Neural progenitor cell (in vitro differentiated cells): Measurements from ENCODE around the gene ARHGAP31. TPM values are rescaled to one million over a fixed set of nuclear protein-coding genes. Genes with fewer than 3 reads are reported as not detected.
"Not testable (repeated sequence)": the region's sequence is repeated elsewhere in the genome, so short reads cannot be mapped to it uniquely, and the experiment has no call there.

Source experiments
- DNase-seq: peaks from one replicate; pipeline ENCODE4 v3.0.0-alpha.2; 2016; ENCODE audit warnings: low spot score
- H2AFZ ChIP-seq: fragments of 200-600 bp; sonication (generic); replicated peaks from 2 replicates; pipeline ENCODE4 v1.6.1; 2016; ENCODE audit warnings: antibody characterized with exemption
- H3F3A ChIP-seq: fragments of 200-600 bp; sonication (generic); 2 replicates; pipeline ENCODE4 v1.6.1; 2016; ENCODE audit warnings: antibody characterized with exemption, low read depth
- H3K27ac ChIP-seq: fragments of 200-600 bp; sonication (generic); 2 replicates; pipeline ENCODE4 v1.5.1; 2016; ENCODE audit warnings: mild to moderate bottlenecking
- H3K27me3 ChIP-seq: fragments of 200-600 bp; sonication (generic); 2 replicates; pipeline ENCODE4 v1.6.1; 2016; ENCODE audit warnings: mild to moderate bottlenecking, moderate library complexity
- H3K36me3 ChIP-seq: fragments of 200-600 bp; sonication (generic); 2 replicates; pipeline ENCODE4 v1.5.1; 2016
- H3K4me1 ChIP-seq: fragments of 200-600 bp; sonication (generic); 2 replicates; pipeline ENCODE4 v1.6.1; 2016; ENCODE audit warnings: mixed run types
- H3K4me2 ChIP-seq: fragments of 200-600 bp; sonication (generic); 2 replicates; pipeline ENCODE4 v1.6.1; 2016
- H3K4me3 ChIP-seq: fragments of 200-600 bp; sonication (generic); 2 replicates; pipeline ENCODE4 v1.5.1; 2016
- H3K79me2 ChIP-seq: fragments of 200-600 bp; sonication (generic); 2 replicates; pipeline ENCODE4 v1.6.1; 2016; ENCODE audit warnings: low read depth
- H3K9ac ChIP-seq: fragments of 200-600 bp; sonication (generic); 2 replicates; pipeline ENCODE4 v1.6.1; 2016
- H3K9me3 ChIP-seq: fragments of 200-600 bp; sonication (generic); 2 replicates; pipeline ENCODE4 v1.5.1; 2016; ENCODE audit warnings: low read depth
- H4K20me1 ChIP-seq: fragments of 200-600 bp; sonication (generic); 2 replicates; pipeline ENCODE4 v1.6.1; 2016; ENCODE audit warnings: low read depth
- H3K27ac Mint-ChIP-seq: 3 replicates; pipeline ENCODE4 v1.8.0; 2021; ENCODE audit warnings: mixed read lengths
- H3K27me3 Mint-ChIP-seq: 2 replicates; pipeline ENCODE4 v1.8.0; 2022; ENCODE audit warnings: low read depth, mild to moderate bottlenecking, inconsistent platforms, moderate library complexity, mixed read lengths; ENCODE audit not compliant: insufficient read depth
- H3K36me3 Mint-ChIP-seq: 3 replicates; pipeline ENCODE4 v1.8.0; 2021; ENCODE audit warnings: mixed read lengths
- H3K4me1 Mint-ChIP-seq: 3 replicates; pipeline ENCODE4 v1.8.0; 2021; ENCODE audit warnings: mixed read lengths
- H3K4me3 Mint-ChIP-seq: 3 replicates; pipeline ENCODE4 v1.8.0; 2021; ENCODE audit warnings: mild to moderate bottlenecking, moderate library complexity, mixed read lengths
- H3K9me3 Mint-ChIP-seq: 3 replicates; pipeline ENCODE4 v1.8.0; 2020; ENCODE audit warnings: mixed read lengths
- EZH2 ChIP-seq: fragments of 200-600 bp; sonication (generic); IDR thresholded peaks from 2 replicates; pipeline ENCODE4 v1.6.1; 2017; ENCODE audit warnings: antibody characterized with exemption, mild to moderate bottlenecking, moderate library complexity
- EZH2phosphoT487 ChIP-seq: fragments of 200-600 bp; sonication (generic); IDR thresholded peaks from 2 replicates; pipeline ENCODE4 v1.6.1; 2017; ENCODE audit warnings: antibody characterized with exemption
- total RNA-seq: library from RNA; depleted of rRNA; stranded (reverse); fragments of >200 nt; gene quantifications from 2 replicates; pipeline ENCODE4 v1.2.3, GENCODE V29; 2015; ENCODE audit warnings: low replicate concordance
- TF ChIP-seq, protein P1 (sequence below): fragments of 200-600 bp; sonication (generic); IDR thresholded peaks from 2 replicates; pipeline ENCODE4 v1.5.1; 2017; ENCODE audit warnings: antibody characterized with exemption, mild to moderate bottlenecking

ARHGAP31 gene
- total RNA-seq, 1 donor from 2014 or later = 0.13 TPM

DNA sequence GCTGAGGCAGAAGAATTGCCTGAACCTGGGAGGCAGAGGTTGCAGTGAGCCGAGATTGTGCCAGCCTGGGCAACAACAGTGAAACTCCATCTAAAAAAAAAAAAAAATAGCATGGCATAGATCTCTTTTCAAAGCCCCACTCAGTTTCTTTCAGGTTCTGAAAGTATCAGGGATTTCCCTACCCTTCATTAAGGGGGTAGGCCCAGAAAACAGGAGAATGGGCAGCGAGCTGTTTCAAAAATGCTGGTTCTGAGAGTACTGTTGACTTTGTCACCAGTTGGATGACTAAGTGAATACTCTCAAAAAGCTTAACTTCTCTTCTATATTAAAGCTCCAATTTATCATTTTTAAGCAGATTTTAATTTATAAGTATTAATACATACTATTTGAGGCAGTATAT is 72.8 kb downstream of the ARHGAP31 start:
- TF ChIP-seq, protein P1, sequence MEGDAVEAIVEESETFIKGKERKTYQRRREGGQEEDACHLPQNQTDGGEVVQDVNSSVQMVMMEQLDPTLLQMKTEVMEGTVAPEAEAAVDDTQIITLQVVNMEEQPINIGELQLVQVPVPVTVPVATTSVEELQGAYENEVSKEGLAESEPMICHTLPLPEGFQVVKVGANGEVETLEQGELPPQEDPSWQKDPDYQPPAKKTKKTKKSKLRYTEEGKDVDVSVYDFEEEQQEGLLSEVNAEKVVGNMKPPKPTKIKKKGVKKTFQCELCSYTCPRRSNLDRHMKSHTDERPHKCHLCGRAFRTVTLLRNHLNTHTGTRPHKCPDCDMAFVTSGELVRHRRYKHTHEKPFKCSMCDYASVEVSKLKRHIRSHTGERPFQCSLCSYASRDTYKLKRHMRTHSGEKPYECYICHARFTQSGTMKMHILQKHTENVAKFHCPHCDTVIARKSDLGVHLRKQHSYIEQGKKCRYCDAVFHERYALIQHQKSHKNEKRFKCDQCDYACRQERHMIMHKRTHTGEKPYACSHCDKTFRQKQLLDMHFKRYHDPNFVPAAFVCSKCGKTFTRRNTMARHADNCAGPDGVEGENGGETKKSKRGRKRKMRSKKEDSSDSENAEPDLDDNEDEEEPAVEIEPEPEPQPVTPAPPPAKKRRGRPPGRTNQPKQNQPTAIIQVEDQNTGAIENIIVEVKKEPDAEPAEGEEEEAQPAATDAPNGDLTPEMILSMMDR = no peak
- DNase-seq = no peak
- H3K4me1 Mint-ChIP-seq = peaks cover 6% of the 10 kb centered on the region
- Histone ChIP-seq H2AFZ (no peak overlapping the region), H3K36me3 (no peaks in the 10 kb centered on the region), H3K4me3 (no peak overlapping the region), H3K9me3 (no peaks in the 10 kb centered on the region), H3F3A (no peaks in the 10 kb centered on the region), H3K4me1 (peaks cover 8% of the 10 kb centered on the region), H3K79me2 (no peaks in the 10 kb centered on the region), H3K9ac (no peak overlapping the region), H3K27ac (no peak overlapping the region), H4K20me1 (no peaks in the 10 kb centered on the region), H3K4me2 (no peak overlapping the region), H3K27me3 (no peaks in the 10 kb centered on the region)
- no peaks in the 10 kb centered on the region for H3K36me3 Mint-ChIP-seq
- no peak overlapping the region for H3K4me3 Mint-ChIP-seq
- H3K27ac Mint-ChIP-seq = no peak overlapping the region
- H3K9me3 Mint-ChIP-seq = no peaks in the 10 kb centered on the region
- no peaks in the 10 kb centered on the region for H3K27me3 Mint-ChIP-seq

DNA sequence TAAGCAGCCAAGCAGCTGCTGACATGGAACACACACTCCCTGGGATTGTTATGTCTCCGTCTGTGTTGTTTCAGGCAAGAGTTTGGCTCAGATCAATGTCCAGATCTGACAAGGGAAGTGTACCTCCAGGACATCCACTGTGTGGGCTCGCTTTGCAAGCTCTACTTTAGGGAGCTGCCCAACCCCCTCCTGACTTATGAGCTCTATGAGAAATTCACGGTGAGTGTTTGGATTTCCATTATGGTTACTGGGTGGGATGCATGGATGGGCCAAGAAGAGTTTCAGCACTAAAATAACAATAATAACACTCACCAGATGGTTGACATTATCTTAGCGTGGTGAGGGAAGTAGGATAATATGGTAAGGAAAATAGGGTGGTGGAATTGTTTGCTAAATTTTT is 74.1 kb downstream of the ARHGAP31 start:
- H3K4me3 ChIP-seq = no peak overlapping the region
- H3F3A ChIP-seq = no peaks in the 10 kb centered on the region
- no peak overlapping the region for H3K27ac Mint-ChIP-seq
- no peaks in the 10 kb centered on the region for H3K79me2 ChIP-seq
- H3K27me3 Mint-ChIP-seq = no peaks in the 10 kb centered on the region
- peak overlapping the region; percentile 8 for H2AFZ ChIP-seq
- peaks cover 8% of the 10 kb centered on the region for H3K4me1 ChIP-seq
- H3K27ac ChIP-seq = no peak overlapping the region
- H3K27me3 ChIP-seq = no peaks in the 10 kb centered on the region
- peaks cover 6% of the 10 kb centered on the region for H3K4me1 Mint-ChIP-seq
- no peaks in the 10 kb centered on the region for H3K9me3 Mint-ChIP-seq
- H3K4me2 ChIP-seq = no peak overlapping the region
- H3K4me3 Mint-ChIP-seq = no peak overlapping the region
- DNase-seq = no peak
- H4K20me1 ChIP-seq = no peaks in the 10 kb centered on the region
- no peaks in the 10 kb centered on the region for H3K9me3 ChIP-seq
- H3K9ac ChIP-seq = no peak overlapping the region
- TF ChIP-seq EZH2phosphoT487 (no peak), EZH2 (no peak)
- TF ChIP-seq, protein P1 = no peak
- H3K36me3 ChIP-seq = no peaks in the 10 kb centered on the region
- no peaks in the 10 kb centered on the region for H3K36me3 Mint-ChIP-seq

DNA sequence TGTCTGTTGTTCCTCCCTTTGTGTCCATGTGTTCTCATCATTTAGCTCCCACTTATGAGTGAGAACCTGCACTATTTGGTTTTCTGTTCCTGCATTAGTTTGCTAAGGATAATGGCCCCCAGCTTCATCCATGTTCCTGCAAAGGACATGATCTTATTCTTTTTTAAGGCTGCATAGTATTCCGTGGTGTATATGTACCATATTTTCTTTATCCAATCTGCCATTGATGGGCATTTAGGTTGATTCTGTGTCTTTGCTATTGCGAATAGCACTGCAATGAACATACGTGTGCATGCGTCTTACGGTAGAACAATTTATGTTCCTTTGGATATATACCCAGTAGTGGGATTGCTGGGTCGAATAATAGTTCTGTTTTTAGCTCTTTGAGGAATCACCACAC is 77.6 kb downstream of the ARHGAP31 start:
- H3K27me3 Mint-ChIP-seq, DNase-seq, H3K4me3 ChIP-seq, H3K27me3 ChIP-seq, H3K9me3 Mint-ChIP-seq, H3K79me2 ChIP-seq, H3K36me3 ChIP-seq, H3K9me3 ChIP-seq, H4K20me1 ChIP-seq, H3K4me1 Mint-ChIP-seq, H3F3A ChIP-seq, H3K4me1 ChIP-seq, H2AFZ ChIP-seq, H3K36me3 Mint-ChIP-seq, H3K4me3 Mint-ChIP-seq, H3K9ac ChIP-seq, H3K4me2 ChIP-seq, H3K27ac Mint-ChIP-seq, H3K27ac ChIP-seq: not testable (repeated sequence)

DNA sequence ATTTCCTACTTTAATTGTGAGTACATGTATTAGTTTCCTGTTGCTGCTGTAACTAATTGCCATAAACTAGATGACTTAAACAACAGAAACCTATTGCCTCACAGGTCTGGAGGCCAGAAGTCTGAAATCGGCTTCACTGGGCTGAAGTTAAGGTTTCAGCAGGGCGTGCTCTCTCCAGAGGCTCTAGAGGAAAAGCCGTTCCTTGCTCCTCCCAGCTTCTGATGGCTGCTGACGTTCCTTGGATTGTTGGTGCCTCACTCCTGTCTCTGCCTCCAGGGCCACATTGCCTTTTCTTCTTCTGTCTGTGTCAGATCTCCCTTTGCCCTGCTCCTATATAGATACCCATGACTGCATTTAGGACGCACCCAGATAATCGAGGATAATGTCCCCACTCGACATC is 80.9 kb downstream of the ARHGAP31 start:
- TF ChIP-seq, protein P1 = no peak
- TF ChIP-seq EZH2 (no peak), EZH2phosphoT487 (no peak)
- Histone ChIP-seq H3K9me3 (no peaks in the 10 kb centered on the region), H3F3A (no peaks in the 10 kb centered on the region), H3K36me3 (no peaks in the 10 kb centered on the region), H3K4me2 (no peak overlapping the region), H3K4me3 (no peak overlapping the region), H3K79me2 (no peaks in the 10 kb centered on the region), H3K4me1 (no peaks in the 10 kb centered on the region), H3K9ac (no peak overlapping the region), H3K27ac (no peak overlapping the region), H2AFZ (no peak overlapping the region), H3K27me3 (no peaks in the 10 kb centered on the region), H4K20me1 (no peaks in the 10 kb centered on the region)
- no peak overlapping the region for H3K4me3 Mint-ChIP-seq
- no peaks in the 10 kb centered on the region for H3K27me3 Mint-ChIP-seq
- no peak overlapping the region for H3K27ac Mint-ChIP-seq
- H3K36me3 Mint-ChIP-seq = no peaks in the 10 kb centered on the region
- H3K9me3 Mint-ChIP-seq = no peaks in the 10 kb centered on the region
- no peaks in the 10 kb centered on the region for H3K4me1 Mint-ChIP-seq
- DNase-seq = no peak
